CD4-positive, alpha-beta T cell treated with Interleukin-6 at 100 ng/mL for 8 hours (primary cell): ENCODE results near the gene DUS4L.

Experiments used
- DNase-seq: peaks from one replicate; pipeline ENCODE4 v3.0.0-alpha.2; 2020; ENCODE audit warnings: mixed read lengths, low spot score

The DUS4L gene

DNA sequence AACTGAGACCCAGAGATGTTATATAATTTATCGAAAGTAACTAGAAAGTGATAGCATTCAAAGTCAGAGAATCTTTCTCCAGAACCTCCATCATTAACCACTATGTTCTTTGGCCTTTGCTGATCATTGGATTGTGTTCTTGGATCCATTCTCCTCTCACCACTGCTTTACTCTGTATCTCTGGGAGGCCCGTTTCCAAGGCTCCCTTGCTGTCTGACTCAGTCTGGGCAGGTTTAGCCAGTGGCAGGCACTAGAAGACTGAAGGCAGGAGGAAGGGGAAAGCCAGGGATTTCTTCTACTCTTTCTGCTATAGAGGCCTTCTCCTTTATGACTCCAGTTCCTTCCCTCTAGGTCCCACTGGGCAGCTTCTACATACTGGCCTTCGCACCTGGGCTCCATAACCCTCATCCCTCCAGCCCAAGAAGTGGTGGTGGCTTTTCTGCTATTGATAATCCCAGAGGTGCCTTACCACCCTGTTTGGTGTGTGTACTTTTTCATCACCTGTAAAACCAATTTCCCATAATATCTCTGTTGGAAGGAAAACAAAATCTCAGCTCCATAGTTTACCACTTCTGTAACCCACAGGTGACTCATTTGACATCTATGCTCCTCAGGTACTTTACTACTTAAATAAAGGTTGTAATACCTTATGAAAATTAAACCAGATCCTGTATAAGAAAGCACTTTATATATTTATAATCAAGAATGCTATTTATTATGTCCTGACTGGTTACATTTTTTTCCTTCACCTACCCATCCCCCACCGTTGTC, 52.3 kb downstream of the DUS4L start:
- DNase-seq = no peak

DNA sequence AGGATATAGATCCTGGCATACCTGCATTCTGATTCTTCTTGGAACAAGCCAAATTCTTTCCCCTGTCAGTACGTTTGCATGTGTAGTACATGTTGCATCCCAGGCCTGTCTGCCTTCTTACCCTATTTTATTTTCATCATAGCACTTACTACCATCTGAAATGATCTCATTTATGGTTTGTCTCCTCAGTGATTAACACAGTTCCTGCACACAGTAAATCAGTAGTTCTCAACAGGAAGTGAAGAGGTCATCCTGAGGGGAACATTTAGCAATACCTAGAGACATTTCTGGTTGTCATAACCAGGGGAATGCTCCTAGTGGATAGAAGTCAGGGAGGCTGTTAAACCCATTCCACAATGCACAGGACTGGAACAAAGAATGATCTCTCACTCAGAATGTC, 58.7 kb downstream of the DUS4L start:
- no peak for DNase-seq

DNA sequence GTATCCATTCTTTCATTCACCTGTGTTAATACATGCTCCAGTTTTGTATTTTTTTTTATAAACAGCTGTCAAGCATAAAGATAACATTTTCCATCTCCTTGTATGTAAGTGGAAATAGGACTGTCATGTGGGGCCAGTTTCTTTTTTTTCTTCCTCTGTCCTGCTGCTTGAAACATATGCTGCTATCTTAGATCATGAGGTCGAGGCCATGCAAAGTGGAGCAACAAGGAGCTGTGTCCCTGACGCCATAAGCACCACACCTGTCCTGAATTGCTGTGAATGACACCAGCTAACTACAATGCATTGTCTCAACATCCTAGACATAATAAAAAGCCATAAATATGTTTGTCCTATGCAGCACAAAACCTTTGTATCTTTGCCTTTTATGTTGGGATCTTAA, 59.1 kb downstream of the DUS4L start:
- no peak for DNase-seq

DNA sequence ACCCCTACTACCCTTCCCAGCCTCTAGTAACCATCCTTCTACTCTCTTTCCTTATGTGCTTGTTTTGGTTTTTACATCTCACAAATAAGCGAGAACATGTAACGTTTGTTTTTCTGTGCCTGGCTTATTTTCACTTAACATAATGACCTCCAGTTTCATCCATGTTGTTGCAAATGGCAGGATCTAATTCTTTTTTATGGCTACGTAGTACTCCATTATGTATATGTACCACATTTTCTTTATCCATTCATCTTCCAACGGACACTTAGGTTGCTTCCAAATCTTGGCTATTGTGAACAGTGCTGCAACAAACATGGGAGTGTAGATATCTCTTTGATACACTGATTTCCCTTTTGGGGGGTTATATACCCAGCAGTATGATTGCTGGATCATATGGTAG, 63.2 kb downstream of the DUS4L start:
- no peak for DNase-seq
